Stimulated activated CD8-positive, alpha-beta memory T cell treated with anti-CD3 and anti-CD28 coated beads, Interleukin-2, amount 100 ng/mL, for 48 hours (primary cell): ENCODE measurements around the gene ACAP3.

Experiments
- DNase-seq, 2 donors: peaks; one replicate each; pipeline ENCODE4 v3.0.0-alpha.2; 2020; ENCODE audit warnings: low read depth in 2 of 2

Gene ACAP3

GRCh38 chr1:1285611-1286311 lies 22.0 kb downstream of the ACAP3 start:
- no peak for DNase-seq

- no peak for DNase-seq
Measured at GRCh38 chr1:1285102-1285571, 22.6 kb downstream of the ACAP3 start.

GRCh38 chr1:1284221-1285101 lies 23.3 kb downstream of the ACAP3 start:
- no peak for DNase-seq

- DNase-seq: no peak
Measured at GRCh38 chr1:1283821-1284220, 23.9 kb downstream of the ACAP3 start.

- DNase-seq: peak in 1 of 2 donors; percentile 31
Measured at GRCh38 chr1:1282998-1283397, 24.7 kb downstream of the ACAP3 start.

- DNase-seq: no peak
Measured at GRCh38 chr1:1281533-1282321, 26.0 kb downstream of the ACAP3 start.

GRCh38 chr1:1280782-1281481 lies 26.8 kb downstream of the ACAP3 start:
- DNase-seq: no peak

GRCh38 chr1:1279028-1279427 lies 28.7 kb downstream of the ACAP3 start:
- no peak for DNase-seq

- DNase-seq: no peak
Measured at GRCh38 chr1:1278620-1279019, 29.1 kb downstream of the ACAP3 start.

GRCh38 chr1:1275836-1276235 lies 31.9 kb downstream of the ACAP3 start:
- DNase-seq: no peak

- no peak for DNase-seq
Measured at GRCh38 chr1:1274931-1275431, 32.7 kb downstream of the ACAP3 start.

- no peak for DNase-seq
Measured at GRCh38 chr1:1274299-1274930, 33.3 kb downstream of the ACAP3 start.

GRCh38 chr1:1273512-1274298 lies 34.0 kb downstream of the ACAP3 start, which contains the start of gene UBE2J2:
Gene UBE2J2, minus strand, starts transcription at chr1:1273854. Its CDS starts 5,862 bp downstream, at chr1:1267992.
- peak; percentile 91 to 94 for DNase-seq

GRCh38 chr1:1273209-1273511 lies 34.6 kb downstream of the ACAP3 start:
- no peak for DNase-seq

- DNase-seq: no peak
Measured at GRCh38 chr1:1272341-1273208, 35.2 kb downstream of the ACAP3 start.

GRCh38 chr1:1270813-1271212 lies 36.9 kb downstream of the ACAP3 start:
- DNase-seq: no peak

- no peak for DNase-seq
Measured at GRCh38 chr1:1268284-1268682, 39.4 kb downstream of the ACAP3 start.

GRCh38 chr1:1267488-1268283 lies 40.0 kb downstream of the ACAP3 start:
- DNase-seq: no peak
